DMS153 (cell line): ENCODE results near the gene WT1.

Experiments
- DNase-seq: peaks from one replicate; lab custom pipeline; 2025; lab: John Stamatoyannopoulos, UW

WT1 gene

DNA sequence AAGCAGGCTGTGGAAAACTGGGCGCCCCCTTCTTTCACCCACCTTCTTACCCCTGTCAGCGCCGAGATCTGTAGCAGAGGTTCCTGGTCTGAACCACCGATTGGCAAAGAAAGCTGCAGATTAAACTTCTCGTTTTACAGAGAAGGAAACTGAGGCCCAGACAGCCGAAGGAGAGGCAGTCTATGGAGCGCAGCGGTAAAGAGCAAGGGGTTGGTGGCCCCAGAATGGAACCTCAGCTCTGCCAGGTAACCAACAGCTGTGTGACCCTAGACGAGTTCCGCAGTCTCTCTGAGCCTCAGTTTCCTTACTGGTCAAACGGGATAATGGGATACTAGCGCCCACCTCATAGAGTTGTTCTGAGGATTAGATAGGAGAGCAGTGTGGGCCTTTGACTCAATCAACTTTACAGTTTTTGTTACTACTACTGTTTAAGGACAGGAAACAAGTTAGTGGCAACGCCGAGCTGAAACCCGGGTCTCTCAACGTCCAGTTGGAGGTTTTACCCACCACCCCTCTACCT lies 3.1 kb upstream of the WT1 start:
- DNase-seq, result no peak

DNA sequence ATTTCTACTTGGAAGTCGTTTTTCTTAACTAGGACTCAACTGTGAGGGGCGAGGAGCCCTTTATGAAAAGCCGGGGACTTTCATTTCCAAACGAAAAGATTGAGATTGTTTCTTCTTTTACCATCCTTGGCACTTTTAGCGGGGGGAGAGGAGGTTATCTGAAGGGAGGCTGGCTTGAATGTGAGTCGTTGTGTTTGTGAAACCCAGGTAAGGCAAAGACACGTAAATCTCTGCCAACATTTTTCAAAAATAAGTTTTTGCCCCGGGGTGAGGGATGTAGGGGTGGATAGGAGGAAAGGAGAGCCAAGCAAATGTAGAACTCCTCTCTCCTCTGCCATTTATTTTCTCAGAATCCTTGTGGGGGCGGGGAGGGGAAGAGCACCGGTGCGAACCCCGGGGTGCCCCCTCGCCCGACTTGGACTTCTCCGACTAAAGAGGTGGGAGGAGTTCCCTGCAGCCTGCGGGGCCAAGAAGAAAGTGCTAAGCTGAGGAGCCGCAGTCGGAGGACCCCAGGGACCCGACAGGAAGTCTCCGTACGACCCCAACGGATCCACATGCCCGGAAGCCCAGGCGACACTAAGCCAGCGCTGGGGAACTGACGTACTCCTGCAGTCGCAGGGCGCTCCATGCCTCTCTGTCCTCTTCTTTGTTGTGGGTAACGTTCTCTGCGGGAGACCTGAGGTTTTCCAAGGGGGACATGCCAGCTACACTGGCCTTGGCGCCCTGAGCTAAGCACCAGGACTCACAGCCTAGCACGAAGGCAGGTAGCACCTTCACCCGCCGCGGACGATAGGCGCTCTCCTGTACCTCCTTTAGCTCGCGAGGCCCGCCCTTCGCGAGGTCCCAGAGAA lies 2.4 kb upstream of the WT1 start:
- DNase-seq, result no peak

DNA sequence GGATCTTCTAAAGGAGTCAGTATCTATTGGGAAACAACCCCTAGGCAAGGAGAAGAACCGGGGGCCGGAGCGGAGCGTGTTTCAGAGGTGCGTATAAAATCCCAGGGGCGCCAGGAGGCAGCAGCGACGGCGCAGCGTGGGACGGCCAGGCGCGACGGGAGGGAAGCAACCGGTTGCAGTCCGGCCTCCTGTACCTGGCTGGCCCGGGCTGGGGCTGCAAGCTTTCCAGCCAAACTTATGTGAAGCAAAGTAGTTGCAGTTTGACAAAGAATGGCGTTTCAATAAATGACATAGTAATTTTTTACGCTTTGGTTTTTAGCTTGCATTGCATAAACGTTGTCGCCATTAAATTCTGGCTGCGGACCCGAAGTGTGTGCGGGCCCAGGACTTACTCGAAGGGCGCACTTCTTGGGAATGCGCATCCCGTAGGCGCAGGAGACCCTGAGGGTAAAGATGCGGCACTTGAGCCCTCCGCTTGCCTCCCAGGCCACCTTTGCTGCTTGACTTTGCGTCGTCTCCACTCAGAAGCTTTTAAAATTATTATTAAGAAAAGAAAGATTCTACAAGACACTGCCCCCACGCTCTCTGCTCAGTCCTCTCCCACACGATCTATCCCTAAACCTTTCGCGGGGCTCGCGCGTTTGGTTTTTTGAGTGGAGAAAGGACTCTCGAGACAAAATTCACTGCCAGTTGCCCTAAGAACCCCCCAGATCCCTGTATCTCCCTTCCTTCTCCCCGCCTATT lies 1.6 kb upstream of the WT1 start:
- no peak for DNase-seq

DNA sequence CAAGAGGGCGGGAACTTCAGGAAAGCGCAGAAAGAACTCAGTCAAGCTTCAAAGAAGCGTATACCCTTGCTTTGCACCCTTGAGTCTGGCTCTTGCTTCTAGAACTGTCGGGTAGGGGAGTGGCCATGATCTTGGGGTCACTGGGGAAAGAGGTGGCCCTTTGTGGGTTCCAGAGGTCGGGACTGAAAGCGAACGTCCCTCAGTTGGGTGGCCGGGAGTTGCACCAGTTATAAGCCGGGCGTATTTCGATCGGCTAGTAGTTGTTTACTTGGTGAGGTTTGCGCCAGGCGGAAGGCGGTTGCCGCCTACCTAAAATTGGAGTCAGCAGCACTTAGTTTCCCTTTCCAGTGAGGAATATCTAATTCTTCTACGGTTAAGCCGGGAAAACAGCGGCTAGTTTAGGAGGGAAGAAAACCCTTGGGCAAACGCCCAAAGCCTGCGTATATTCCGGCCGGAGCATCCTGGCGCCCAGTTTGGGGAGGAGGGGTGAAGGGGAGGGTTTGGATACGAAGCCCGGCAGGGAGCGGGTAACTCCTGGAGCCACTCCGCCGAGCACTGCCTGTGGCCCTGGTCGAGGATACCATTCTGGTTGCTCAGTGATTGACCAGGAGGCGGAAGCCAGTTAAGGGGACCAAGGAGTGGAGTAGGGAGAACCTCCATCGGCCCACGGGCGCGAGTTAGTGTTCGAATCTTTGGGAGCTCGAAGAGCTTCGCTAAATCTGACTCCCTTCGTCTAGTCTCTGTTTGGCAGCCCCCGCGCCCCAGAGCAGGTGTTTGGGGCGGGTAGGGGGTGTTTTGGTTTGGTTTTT lies 807 bp upstream of the WT1 start:
- DNase-seq, result no peak

DNA sequence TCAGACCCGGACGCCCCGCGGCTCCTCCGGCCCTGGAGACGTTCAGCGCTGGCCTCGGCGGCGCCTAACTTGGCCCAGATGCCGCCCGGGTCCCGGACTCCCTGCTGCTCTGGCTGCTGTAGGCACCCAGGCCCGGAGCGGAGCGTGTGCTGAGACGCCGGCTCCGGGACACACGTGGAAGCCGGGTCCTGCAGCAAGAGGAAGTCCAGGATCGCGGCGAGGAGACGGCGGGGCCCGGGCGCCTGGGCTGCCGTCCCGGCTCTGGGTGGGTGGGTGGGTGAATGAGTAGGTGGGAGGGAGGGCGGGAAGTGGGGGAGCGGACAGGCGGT lies 223 bp downstream of the WT1 start:
- DNase-seq, result no peak

DNA sequence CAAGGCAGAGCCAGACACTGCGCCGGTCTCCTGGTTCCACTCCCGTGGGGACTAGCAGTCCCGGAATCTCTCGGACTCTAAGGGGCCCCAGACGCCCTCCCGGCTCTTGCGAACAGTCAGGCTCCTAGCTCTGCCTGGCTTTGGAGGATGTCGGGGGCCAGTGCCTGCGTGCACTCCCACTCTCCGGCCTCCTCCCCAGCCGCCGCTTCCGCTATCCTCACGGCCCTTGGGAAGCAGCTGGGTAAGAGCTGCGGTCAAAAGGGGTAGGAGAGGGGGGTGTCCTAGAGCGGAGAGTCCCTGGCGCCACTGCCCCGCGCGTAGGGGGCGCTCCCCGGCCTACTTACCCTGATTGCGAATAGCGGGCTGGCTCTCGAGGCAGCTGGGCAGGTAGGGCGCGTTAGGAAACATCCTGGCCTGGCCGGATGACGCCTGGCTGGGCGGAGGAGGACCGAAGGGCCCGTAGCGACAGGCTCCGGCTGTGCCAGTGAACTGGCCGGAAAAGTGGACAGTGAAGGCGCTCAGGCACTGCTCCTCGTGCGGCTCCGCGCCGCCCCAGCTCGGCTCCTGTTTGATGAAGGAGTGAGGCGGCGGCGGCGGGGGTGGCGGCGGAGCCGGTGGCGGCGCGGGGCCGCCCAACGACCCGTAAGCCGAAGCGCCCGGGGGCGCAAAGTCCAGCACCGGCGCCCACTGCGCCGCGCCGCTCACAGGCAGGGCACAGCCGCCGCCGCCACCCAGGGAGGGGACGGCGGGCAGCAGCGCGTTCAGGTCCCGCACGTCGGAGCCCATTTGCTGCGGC lies 785 bp downstream of the WT1 start:
- no peak for DNase-seq

DNA sequence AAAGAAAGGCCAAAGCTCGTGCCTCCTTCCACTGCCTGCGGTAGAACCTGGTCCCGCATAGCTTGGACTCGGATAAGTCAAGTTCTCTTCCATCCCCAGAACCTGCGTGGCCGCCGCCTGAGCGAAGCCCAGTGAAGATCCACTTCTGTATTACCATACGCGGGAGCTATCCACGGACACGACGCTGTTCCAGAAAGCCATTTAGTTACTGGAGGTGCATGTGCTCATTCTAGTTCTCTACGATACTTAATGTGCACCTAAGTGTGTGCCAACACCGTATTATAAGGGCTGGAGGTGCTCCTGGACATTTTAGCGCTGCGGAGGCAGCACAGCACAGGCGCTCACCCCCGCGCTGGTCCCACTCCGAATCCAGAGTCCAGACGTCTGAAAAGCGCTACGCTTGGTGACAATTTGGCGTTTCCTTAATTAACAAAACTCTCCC lies 1.4 kb downstream of the WT1 start:
- no peak for DNase-seq

DNA sequence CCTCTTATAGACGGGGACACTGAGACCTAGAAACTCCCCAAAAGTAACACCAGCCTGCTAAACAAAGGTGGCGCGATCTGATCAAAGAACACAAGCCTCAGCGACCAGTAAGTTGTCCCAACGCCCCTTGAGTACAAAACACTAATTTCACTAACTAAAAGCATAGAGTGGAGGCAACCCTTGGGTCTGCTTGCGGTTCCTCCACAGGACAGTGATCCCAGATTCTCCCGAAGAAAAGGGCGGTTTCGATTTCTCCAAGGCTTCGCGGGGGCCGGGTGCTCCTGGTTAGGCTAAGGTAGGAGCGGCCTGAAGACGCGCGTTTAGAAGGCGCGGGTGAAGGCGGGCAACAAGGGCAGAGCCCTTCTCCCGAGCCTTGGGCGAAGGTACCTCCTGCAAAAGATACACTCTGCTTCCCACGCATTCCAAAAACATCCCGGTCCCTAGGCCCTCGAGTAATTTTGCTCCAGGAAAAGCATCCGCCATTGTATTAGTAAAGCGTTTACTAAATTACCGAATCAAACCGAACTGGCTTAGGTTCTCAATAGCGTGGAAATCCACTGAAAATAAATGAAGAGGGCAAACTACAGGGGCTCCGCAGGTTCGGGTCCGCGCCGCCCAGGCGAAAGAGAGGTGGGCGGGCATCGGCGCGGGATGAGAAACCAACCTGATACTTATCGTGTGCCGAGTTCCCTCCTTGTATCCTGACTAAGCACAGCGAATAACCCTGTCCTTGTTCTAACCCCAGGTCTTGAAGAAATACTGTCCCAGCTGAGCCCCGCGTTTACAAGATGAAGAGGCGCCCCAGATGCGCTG lies 2.0 kb downstream of the WT1 start:
- DNase-seq, result no peak

DNA sequence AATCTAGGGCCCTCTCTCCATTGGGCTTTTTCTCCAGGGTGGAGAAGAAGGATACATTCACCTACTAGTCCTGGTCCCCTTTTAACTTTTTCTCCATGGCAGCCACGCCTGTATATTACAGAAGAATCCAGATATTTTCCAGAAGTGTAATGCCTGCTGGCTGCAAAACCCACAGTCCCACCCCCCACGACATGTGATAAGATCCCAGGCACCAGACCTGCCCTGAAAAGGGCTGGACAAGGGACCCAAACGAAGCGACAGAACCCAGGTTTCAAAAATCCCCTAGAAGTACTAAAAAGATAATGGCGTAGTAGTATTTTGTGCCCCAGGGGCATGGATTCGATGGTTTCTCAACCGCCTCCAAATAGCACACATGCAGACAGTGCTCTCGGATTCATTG lies 2.8 kb downstream of the WT1 start:
- DNase-seq, result no peak

DNA sequence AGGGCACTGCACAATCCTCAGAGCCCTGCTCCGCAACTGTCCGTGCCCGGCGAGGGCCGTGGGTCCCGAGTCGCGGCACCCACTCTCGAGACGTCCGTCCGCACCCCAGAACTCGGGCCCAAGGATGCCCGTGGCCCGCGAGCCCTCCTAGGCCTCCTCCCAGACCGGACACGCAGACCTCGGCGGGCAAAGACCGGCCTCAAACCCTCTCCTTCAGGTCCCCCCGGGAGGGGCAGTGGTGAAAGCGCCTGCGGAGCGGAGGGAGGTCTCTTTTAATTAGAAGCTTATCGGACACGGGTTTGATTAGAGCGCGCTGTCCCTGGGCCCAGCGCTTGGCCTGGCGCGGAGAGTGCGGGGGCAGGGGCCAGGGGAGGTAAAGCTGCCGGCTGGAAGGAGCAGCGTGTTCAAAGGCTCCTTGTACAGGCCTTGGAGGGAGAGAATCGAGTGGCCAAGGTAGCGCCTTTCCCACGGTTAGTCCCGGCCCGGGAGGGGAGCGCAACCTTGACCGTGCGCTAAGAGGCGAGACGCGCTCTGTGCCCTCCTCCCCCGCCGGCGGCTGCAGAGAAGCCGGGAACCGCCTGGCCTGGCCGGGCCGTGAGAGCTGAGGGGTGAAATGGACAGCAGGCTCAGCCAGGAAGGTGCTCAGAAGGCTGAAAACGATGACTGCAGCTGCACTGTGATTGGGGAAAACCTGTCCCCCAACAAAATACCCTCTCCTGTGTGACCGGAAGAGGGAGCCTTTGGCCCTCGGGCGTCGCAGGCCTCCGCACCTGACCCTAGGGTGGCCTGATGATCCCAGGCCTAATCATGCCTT lies 4.6 kb downstream of the WT1 start:
- no peak for DNase-seq

DNA sequence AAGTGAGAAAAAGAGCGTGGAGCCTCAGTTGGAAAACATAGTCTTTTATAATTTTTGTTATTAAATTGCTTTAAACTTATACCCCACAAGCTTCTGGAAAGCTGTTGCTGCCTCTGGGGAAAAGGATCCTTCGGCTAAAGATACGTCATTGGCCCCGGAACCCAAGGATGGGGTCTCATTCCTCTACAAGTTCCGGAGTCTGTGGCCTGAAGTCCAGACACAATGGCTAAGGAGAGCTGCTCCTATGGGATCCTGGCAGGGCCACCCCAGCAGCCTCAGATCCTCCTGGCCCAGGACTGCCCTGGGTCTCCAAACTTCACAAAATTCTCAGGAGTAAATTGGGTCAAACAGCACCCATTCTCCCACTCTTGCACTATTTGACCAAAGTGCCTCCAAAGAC lies 5.9 kb downstream of the WT1 start:
- DNase-seq, result no peak

DNA sequence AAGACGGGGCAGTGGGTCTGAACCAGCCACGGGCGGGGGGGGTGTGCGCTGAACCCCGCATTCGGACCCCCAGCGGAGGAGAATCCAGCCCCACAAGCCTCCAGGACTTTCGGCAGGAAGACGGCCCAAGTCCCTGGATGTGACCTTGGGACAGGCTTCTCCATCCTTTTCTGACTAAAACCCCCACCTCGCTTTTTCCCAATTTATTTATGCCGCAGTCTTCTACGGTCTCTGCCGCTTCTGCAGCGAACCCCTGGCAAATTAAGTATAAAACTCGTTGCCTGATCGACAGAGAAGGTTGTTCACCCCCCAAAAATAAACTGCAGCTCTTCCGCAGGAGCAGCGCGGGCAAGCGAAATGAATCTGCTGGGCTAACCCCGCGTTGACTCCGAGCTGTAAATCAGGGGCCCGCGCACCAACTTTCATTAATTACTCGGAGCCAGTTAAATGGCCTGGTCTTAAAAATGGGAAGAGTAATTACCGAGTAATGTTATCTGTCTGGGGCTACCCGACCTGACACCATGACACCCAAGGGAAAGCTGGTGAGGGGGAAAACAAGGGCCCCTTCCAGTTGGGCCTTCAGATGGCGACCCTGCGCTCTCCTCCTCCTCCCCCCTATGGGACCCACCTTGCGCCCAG lies 6.6 kb downstream of the WT1 start:
- DNase-seq, result no peak

DNA sequence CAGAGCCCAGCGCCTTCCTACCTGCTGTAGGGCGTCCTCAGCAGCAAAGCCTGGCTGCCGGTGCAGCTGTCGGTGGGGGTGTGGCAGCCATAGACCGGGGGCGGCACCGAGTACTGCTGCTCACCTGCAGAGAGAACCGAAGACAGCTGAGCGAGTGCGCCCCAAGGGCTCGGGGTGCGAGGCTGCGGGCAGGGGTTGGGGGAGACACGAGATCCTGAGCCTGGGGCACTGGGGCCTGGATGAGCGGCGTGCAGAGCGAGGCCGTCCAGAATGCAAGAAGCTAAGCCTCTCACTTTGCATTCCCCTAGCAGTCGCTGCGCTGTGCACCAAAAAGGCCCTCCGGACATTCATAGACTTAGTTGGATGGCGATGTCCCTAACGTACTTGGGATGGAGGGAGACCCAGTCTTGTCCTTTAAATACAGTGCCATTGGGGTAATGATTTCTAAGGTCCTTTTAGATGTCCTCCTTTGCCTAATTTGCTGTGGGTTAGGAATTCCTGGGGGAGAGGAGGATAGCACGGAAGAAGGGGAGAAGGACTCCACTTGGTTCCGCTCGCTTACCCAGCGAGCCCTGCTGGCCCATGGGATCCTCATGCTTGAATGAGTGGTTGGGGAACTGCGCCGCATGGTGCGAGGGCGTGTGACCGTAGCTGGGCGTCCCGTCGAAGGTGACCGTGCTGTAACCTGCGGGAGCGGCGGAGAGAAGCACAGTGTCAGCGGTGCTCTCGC lies 7.2 kb downstream of the WT1 start:
- DNase-seq, result no peak

DNA sequence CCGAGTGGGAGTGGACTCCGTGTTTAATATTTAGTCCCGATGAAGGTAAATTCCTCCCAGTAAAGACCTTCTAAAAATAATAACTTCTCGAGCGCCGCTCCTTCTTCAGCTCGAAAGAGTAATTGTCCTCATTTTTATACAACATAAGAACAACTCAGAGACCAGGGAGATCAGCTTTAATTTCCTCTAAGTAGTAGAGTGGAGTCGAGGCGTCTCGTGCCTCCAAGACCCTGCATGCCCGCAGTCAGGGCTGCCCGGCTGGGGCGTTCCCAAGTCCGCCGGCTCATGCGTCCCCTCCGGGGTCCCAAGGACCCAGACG lies 7.8 kb downstream of the WT1 start:
- no peak for DNase-seq

DNA sequence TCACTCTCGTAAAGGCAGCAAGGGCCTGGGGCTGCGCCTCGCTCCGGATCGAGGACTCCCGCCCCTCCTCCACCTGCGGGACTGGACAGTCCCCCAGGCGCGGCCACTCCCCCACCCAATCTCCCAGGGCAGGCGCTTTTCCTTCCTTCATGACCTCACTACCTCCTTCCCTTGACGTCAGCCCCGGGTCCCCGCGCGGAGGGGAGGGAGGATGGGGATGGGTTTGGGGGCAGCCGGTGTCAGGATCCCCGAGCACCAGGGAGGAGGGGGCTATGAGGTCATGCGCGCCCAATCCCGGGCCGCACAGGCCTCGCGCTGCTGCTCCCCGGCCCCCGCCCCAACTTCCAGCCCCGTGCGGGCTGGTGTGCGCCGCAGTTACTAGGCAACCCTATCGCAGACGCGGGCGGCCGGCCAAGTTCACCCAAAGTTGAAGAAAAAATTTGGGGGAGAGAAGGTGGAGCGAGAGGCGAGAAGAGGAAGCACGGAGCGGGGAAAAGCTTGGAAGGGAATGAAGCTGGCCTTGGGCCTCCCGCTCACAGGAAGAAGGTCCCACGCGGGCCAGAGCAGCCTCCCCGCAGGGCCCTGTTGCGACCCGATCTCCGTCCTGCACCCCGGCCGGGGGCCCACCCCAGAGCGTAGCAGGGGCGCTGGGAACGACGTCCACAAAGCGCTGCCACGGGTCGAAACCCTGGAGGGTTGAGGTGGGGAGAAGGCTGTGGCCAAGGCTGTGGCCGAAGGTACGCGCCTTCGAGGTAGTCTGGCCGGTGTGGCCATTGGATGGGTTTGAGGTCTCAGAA lies 8.3 kb downstream of the WT1 start:
- no peak for DNase-seq

DNA sequence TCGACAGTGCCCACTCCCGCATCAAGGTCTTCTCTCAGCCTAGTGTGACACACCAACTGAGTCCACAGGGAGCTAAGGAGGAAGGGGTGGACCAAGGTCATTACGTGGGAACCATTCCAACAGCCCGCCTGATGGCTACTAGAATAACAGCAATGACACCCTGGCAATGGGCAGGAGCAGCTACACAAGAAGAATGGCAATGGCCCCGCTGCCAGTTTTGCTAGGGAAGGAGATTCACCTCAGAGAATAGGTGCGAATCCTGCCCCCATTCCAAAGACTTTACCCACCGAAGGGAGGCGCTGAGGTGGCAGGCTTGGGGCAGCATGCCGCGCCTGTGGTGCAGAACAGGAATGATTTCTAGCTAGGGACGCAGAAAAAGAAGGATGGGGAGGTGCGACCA lies 9.1 kb downstream of the WT1 start:
- no peak for DNase-seq

DNA sequence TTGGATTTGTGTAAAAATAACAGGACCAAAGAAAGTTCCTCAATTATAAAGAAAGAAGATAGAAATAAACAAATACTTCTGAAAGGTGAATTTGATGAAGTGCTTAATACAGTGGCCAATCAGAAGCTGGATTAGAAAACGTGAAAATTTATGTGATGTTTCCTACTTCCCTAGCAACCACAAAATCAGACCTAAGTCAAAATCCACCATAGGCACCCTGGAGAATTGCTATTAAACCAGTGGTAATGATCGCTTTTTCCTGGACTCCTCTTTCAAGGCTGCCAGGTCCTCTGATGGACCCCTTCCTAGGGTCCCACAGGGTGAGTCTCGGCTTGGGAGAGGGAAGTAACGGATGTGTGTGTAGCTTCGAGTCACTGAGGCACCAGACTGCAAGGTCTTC lies 9.6 kb downstream of the WT1 start:
- DNase-seq, result no peak

DNA sequence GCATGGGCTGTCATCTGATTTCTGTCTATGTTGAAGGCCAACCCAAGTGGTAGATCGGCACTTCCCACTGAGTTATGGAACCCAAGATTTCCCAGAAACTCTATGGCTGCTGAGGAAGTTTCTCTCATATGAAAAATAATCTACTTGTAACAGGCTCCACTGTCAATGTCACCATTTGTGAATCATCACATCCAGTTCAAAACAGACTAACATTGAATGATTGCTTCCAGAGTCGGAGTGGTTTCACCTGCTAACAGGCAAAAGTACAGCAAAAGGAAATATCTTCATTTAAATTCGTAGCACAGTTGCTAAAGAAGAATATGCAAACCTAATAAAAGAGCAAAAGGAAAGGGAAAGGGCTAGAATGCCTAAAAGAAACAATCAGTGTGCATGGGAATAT lies 12.8 kb downstream of the WT1 start:
- DNase-seq, result no peak
